ENCODE measurements around the gene AQP12B.
A peak's percentile ranks its signal among the peaks of the same experiment; 100 is the strongest.

The AQP12B gene

DNA sequence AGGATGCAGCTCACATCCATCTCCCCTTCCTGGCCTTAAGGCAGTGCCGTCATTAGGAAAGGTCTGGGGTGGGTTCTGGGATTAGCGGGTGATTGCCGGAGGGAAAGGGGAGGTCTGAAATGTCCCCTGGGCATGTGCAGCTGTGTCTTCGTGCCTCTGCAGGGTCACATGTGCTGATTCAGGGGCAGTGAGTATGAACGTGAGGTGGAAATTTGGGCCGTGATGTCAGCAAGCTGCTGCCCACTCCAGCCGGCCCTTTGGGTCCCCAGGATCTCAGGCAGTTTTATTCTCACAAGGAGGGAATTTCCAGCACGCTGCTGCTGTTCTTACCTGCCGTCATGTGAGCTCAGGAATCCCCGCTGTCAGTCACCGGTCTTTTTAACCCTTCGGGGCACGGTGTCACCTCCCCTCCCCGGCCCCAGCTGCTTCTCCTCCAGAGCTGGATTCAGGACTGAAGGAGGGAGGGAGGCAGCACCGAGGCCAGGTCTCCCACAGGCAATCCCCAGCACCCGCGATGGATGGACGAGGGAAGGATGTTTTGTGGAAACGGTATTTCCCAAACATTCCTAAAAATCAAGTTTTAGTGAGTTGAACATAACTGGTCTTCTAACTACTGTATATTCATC is 33.9 kb downstream of the AQP12B start:
- no peak overlapping the region for H3K4me3 ChIP-seq
- H3K36me3 ChIP-seq (replicated peaks) = no peaks in the 10 kb centered on the region
- no peaks in the 10 kb centered on the region for H3K9me3 ChIP-seq
- H3K4me1 ChIP-seq = no peaks in the 10 kb centered on the region
- in situ Hi-C loops (cut with MboI; ENCODE audit: low sequenced_read_pairs) = no loop called here
- H3K27me3 ChIP-seq (ENCODE audit: low read depth) = peaks cover 26% of the 10 kb centered on the region
- DNase-seq (ENCODE audit: low spot score in 2 of 2) = no peak

DNA sequence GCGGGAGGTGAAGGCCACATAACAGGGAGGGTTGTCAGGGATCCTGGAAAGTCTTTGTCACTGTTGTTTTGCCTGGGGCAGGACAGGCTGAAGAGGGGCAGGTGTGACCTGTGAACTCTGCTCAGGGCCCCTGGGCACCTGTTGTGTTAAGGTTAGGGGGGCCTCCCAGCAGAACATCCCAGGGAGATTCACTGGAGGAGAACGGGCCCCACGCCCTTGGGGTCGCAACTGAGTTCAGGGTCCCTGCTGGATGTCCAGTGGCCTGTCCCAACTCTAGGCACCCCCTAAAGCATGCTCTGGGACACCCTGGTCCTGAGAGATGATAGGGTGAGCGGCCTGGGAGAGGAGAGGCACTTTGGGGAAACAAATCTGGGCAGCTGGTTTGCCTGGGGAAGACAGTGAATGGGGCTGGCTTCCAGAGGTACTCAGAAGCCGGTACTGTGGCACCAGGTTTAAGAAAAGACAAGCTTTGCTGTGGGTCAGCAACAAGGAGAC is 34.5 kb downstream of the AQP12B start:
- Histone ChIP-seq H3K27me3 (ENCODE audit: low read depth) (peaks cover 26% of the 10 kb centered on the region), H3K9me3 (no peaks in the 10 kb centered on the region), H3K36me3 (replicated peaks) (no peaks in the 10 kb centered on the region), H3K4me1 (no peaks in the 10 kb centered on the region), H3K4me3 (no peak overlapping the region)
- in situ Hi-C loops (cut with MboI; ENCODE audit: low sequenced_read_pairs) = no loop called here
- DNase-seq (ENCODE audit: low spot score in 2 of 2) = no peak

DNA sequence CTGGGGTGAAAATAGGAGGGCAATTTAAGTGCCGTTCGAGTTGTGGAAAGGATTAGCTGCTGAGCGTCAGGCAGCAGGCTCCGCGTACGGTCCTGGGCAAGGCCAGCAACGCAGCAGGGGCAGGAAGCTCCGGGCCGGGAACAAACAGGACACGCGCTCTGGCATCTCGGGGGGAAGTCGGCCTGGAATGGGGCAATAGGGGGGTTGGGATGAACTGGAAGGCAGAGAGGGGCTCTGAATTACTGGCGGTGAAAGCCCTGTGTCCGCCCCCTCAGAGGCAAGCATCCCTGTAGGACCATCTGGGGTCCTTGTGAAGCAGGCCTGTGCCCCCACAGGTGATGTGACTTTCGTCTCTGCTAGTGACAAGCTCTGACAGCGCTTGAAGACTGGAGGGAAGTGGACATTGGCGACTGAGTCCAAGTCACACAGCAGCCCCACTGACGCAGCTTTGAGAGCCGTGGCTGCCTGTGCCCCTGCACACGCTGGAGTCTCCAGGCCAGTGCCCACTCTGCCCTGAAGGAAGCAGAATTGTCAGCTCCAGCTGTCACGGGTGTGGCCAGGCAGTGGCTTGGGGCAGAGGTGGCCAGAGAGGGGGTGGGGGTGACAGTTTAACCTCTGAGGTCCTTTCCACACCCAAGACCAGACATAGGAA is 35.1 kb downstream of the AQP12B start:
- Histone ChIP-seq H3K4me3 (no peak overlapping the region), H3K36me3 (replicated peaks) (no peaks in the 10 kb centered on the region), H3K4me1 (no peaks in the 10 kb centered on the region), H3K9me3 (no peaks in the 10 kb centered on the region), H3K27me3 (ENCODE audit: low read depth) (peaks cover 26% of the 10 kb centered on the region)
- in situ Hi-C loops (cut with MboI; ENCODE audit: low sequenced_read_pairs) = no loop called here
- DNase-seq (ENCODE audit: low spot score in 2 of 2) = peak in 1 of 2 experiments; percentile 8

- Histone ChIP-seq H3K4me3 (no peak overlapping the region), H3K36me3 (replicated peaks) (no peaks in the 10 kb centered on the region), H3K9me3 (no peaks in the 10 kb centered on the region), H3K4me1 (no peaks in the 10 kb centered on the region), H3K27me3 (ENCODE audit: low read depth) (peaks cover 26% of the 10 kb centered on the region)
- DNase-seq (ENCODE audit: low spot score in 2 of 2) = no peak
- in situ Hi-C loops (cut with MboI; ENCODE audit: low sequenced_read_pairs) = no loop called here
Measured at GRCh38 chr2:240646900-240647502, 35.7 kb downstream of the AQP12B start.

GRCh38 chr2:240646176-240646899 is 36.3 kb downstream of the AQP12B start:
- Histone ChIP-seq H3K27me3 (ENCODE audit: low read depth) (peaks cover 26% of the 10 kb centered on the region), H3K9me3 (no peaks in the 10 kb centered on the region), H3K36me3 (replicated peaks) (no peaks in the 10 kb centered on the region), H3K4me1 (no peaks in the 10 kb centered on the region), H3K4me3 (no peak overlapping the region)
- in situ Hi-C loops (cut with MboI; ENCODE audit: low sequenced_read_pairs) = no loop called here
- no peak for DNase-seq (ENCODE audit: low spot score in 2 of 2)

GRCh38 chr2:240645801-240646175 is 36.9 kb downstream of the AQP12B start:
- no peak overlapping the region for H3K4me3 ChIP-seq
- DNase-seq (ENCODE audit: low spot score in 2 of 2) = no peak
- no peaks in the 10 kb centered on the region for H3K9me3 ChIP-seq
- in situ Hi-C loops (cut with MboI; ENCODE audit: low sequenced_read_pairs) = no loop called here
- H3K4me1 ChIP-seq = no peaks in the 10 kb centered on the region
- H3K27me3 ChIP-seq (ENCODE audit: low read depth) = peaks cover 26% of the 10 kb centered on the region
- no peaks in the 10 kb centered on the region for H3K36me3 ChIP-seq (replicated peaks)

DNA sequence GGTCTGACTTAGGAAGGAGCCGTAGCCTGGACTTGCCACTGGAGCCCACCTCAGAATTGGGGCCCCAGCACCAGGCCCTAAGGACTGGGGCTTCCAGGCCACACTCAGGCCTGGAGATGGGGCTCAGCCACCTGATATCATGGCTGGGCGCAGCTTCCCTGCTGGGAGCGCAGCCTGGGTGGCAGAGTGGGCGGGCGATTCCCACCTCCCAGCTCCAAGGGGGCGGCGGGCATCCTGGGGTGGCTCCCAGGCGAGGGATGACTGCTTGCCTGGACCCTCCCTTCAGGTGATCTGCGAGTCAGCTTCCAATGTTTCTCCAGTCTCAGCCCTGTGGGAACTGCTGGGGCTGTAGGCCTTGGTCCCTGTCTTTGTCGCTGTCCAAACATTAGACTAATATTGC is 37.3 kb downstream of the AQP12B start:
- in situ Hi-C loops (cut with MboI; ENCODE audit: low sequenced_read_pairs) = no loop called here
- Histone ChIP-seq H3K4me1 (no peaks in the 10 kb centered on the region), H3K27me3 (ENCODE audit: low read depth) (peaks cover 26% of the 10 kb centered on the region), H3K9me3 (no peaks in the 10 kb centered on the region), H3K4me3 (no peak overlapping the region), H3K36me3 (replicated peaks) (no peaks in the 10 kb centered on the region)
- DNase-seq (ENCODE audit: low spot score in 2 of 2) = no peak

DNA sequence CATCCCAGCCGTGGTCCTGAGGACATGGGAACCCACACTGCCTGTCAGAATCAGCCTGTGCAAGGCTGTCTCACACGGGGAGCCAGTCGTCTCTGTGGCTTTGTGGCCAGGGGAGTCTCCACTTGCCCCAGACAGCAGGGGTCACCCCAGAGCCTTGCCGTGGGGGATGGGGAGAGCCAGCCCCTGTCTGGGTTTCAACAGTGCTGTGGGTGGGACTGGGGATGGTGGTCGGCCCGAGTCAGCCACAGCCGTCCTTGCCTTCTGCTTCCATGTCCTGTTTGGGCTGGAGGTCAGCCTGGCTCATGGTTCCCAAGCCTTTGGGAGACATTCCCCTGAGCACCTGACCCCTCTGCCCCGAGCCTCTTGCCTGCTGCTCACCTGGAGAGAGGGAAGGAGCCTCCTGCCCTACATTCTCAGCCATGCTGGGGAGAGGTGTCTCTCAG is 37.8 kb downstream of the AQP12B start:
- DNase-seq (ENCODE audit: low spot score in 2 of 2) = no peak
- Histone ChIP-seq H3K4me1 (no peaks in the 10 kb centered on the region), H3K27me3 (ENCODE audit: low read depth) (peaks cover 23% of the 10 kb centered on the region), H3K36me3 (replicated peaks) (no peaks in the 10 kb centered on the region), H3K4me3 (no peak overlapping the region), H3K9me3 (no peaks in the 10 kb centered on the region)
- in situ Hi-C loops (cut with MboI; ENCODE audit: low sequenced_read_pairs) = no loop called here

DNA sequence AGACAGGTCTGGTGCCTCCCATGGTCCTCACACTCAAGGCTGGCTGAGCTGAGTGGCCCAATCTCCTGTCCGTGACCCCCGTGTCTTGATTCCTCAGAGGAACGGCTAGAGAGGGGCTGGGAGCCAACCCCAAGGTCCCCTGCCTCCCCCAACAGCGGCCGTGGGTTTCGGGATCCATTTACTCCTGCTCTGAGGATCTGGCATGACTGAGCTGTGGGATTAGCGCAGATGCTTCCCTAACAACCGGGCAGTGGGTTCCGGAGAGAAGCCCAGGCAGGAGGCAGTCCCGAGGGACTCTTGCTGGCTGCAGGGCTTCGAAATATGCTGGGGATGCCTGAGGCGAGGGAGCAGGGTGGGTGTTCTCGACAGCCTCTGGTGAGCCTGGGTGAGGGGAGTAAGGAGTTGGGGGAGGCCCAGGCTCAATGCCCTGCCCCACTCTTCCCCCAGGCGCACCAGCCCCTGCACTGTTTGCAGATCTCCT is 38.5 kb downstream of the AQP12B start:
- H3K4me1 ChIP-seq = no peaks in the 10 kb centered on the region
- peaks cover 19% of the 10 kb centered on the region for H3K27me3 ChIP-seq (ENCODE audit: low read depth)
- in situ Hi-C loops (cut with MboI; ENCODE audit: low sequenced_read_pairs) = no loop called here
- H3K9me3 ChIP-seq = no peaks in the 10 kb centered on the region
- no peak overlapping the region for H3K4me3 ChIP-seq
- DNase-seq (ENCODE audit: low spot score in 2 of 2) = peak in 1 of 2 experiments; percentile 20
- no peaks in the 10 kb centered on the region for H3K36me3 ChIP-seq (replicated peaks)

- Histone ChIP-seq H3K36me3 (replicated peaks) (no peaks in the 10 kb centered on the region), H3K4me3 (no peak overlapping the region), H3K9me3 (no peaks in the 10 kb centered on the region), H3K4me1 (no peaks in the 10 kb centered on the region), H3K27me3 (ENCODE audit: low read depth) (peaks cover 14% of the 10 kb centered on the region)
- no peak for DNase-seq (ENCODE audit: low spot score in 2 of 2)
- in situ Hi-C loops (cut with MboI; ENCODE audit: low sequenced_read_pairs) = no loop called here
Measured at GRCh38 chr2:240643811-240644150, 38.9 kb downstream of the AQP12B start.

DNA sequence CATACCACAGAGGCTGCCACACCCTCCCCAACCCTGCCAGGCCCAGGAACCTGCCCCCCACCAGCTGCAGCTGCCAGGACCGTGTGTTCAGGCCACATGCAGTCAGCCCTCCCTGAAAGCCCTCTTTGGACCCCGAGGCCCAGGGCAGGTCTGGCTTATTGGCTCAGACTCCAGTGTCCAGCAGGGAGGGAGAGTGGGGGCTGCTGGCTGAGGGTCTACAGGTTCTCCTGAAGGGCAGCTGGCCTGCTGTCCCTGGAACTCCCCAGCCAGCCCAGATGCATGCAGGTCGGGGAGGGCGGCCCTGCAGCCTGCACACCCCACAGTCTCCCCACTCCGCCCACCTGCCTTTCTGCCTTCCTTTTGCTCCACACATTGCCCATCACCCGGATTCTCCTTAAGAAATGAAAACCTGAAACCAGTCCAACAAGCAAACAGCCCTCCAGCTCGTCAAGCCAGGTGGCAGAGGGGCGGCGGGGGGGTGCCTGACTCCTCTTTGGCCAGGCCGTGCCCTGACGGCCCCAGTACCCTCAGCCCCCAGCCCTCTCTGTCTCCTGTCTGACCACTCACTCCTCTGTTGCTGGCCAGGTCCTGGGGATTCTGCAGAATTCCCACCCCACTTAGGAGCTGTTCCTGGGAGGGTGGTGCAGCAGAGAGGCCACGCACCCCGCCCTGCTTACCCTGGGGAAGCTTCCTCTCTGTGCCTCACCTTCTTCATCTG is 39.4 kb downstream of the AQP12B start:
- H3K9me3 ChIP-seq = no peaks in the 10 kb centered on the region
- no peaks in the 10 kb centered on the region for H3K4me1 ChIP-seq
- H3K4me3 ChIP-seq = no peak overlapping the region
- H3K36me3 ChIP-seq (replicated peaks) = no peaks in the 10 kb centered on the region
- H3K27me3 ChIP-seq (ENCODE audit: low read depth) = peaks cover 11% of the 10 kb centered on the region
- in situ Hi-C loops (cut with MboI; ENCODE audit: low sequenced_read_pairs) = no loop called here
- no peak for DNase-seq (ENCODE audit: low spot score in 2 of 2)

- Histone ChIP-seq H3K27me3 (ENCODE audit: low read depth) (peaks cover 6% of the 10 kb centered on the region), H3K9me3 (no peaks in the 10 kb centered on the region), H3K4me1 (no peaks in the 10 kb centered on the region), H3K4me3 (no peak overlapping the region), H3K36me3 (replicated peaks) (no peaks in the 10 kb centered on the region)
- DNase-seq (ENCODE audit: low spot score in 2 of 2) = no peak
- in situ Hi-C loops (cut with MboI; ENCODE audit: low sequenced_read_pairs) = no loop called here
Measured at GRCh38 chr2:240642806-240643092, 39.9 kb downstream of the AQP12B start.

DNA sequence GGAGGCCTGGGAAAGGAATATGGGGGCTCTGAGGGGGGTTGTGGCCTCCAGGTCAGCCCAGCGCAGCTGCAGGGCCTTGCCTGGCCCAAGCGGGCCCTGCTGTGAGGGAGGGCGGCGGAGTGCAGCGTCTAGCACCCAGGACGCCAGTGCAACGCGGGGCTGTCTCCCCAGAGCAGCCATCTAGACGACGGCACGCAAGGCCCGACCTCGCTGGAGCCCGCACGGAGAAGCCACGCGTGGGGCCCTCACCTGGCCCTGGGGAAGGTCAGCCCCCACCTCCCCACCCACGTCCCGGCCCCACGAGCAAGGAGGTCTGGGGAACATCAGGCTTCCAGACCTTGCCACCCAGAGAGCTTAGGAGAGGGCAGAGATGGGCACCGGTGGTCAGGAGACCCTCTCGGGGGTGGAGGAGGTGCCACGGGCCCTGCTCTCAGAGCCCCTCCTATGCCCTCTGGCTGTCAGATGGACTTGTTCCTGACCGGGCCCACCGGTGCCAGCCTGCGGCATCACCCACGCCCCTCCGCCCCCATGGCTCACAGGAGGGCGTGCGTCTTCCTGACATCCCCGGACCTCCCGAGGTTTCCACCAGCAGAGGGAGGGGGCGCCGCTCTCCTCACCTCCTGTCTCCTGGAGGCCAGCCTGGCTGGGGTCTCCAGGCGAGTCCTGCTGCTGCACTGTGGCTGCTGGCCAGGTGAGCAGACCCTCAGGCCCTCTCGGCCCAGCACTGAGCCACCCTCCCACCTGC is 40.5 kb downstream of the AQP12B start:
- Histone ChIP-seq H3K9me3 (no peaks in the 10 kb centered on the region), H3K27me3 (ENCODE audit: low read depth) (peaks cover 4% of the 10 kb centered on the region), H3K36me3 (replicated peaks) (no peaks in the 10 kb centered on the region), H3K4me1 (no peaks in the 10 kb centered on the region), H3K4me3 (no peak overlapping the region)
- in situ Hi-C loops (cut with MboI; ENCODE audit: low sequenced_read_pairs) = no loop called here
- peak in 1 of 2 experiments; percentile 6 for DNase-seq (ENCODE audit: low spot score in 2 of 2)
